HL-60/S4 (cell line): Measurements from ENCODE around the gene MAST4.

Source experiments
- in situ Hi-C: fragments of 300-500 bp; cut with MboI; formaldehyde crosslinking; loops from 2 replicates; pipeline ENCODE4 v1.14.3; 2022; ENCODE audit warnings: low sequenced_read_pairs

Gene MAST4

GRCh38 chr5:66894480-66895240 lies 298.5 kb downstream of the MAST4 start:
- in situ Hi-C loops = no loop called here

- in situ Hi-C loops = no loop called here
Observed at GRCh38 chr5:66896171-66896570, 300.0 kb downstream of the MAST4 start.

- in situ Hi-C loops = no loop called here
Observed at GRCh38 chr5:66897356-66897755, 301.2 kb downstream of the MAST4 start.

GRCh38 chr5:66898241-66898995 lies 302.2 kb downstream of the MAST4 start:
- in situ Hi-C loops = no loop called here

- in situ Hi-C loops = no loop called here
Observed at GRCh38 chr5:66903218-66903617, 307.0 kb downstream of the MAST4 start.

GRCh38 chr5:66903709-66904108 lies 307.5 kb downstream of the MAST4 start:
- in situ Hi-C loops = no loop called here

- in situ Hi-C loops = no loop called here
Observed at GRCh38 chr5:66904189-66904588, 308.0 kb downstream of the MAST4 start.

- in situ Hi-C loops = no loop called here
Observed at GRCh38 chr5:66906021-66906420, 309.8 kb downstream of the MAST4 start.

GRCh38 chr5:66908230-66908629 lies 312.0 kb downstream of the MAST4 start:
- in situ Hi-C loops = no loop called here

- in situ Hi-C loops = no loop called here
Observed at GRCh38 chr5:66909364-66909763, 313.2 kb downstream of the MAST4 start.

GRCh38 chr5:66912787-66913186 lies 316.6 kb downstream of the MAST4 start:
- in situ Hi-C loops = no loop called here

- in situ Hi-C loops = no loop called here
Observed at GRCh38 chr5:66915531-66915930, 319.3 kb downstream of the MAST4 start.

- in situ Hi-C loops = no loop called here
Observed at GRCh38 chr5:66922881-66923280, 326.7 kb downstream of the MAST4 start.

- in situ Hi-C loops = no loop called here
Observed at GRCh38 chr5:66923457-66923856, 327.3 kb downstream of the MAST4 start.

- in situ Hi-C loops = no loop called here
Observed at GRCh38 chr5:66923922-66924321, 327.7 kb downstream of the MAST4 start.

- in situ Hi-C loops = no loop called here
Observed at GRCh38 chr5:66927140-66927539, 330.9 kb downstream of the MAST4 start.

GRCh38 chr5:66929281-66929680 lies 333.1 kb downstream of the MAST4 start:
- in situ Hi-C loops = no loop called here

- in situ Hi-C loops = no loop called here
Observed at GRCh38 chr5:66929995-66930394, 333.8 kb downstream of the MAST4 start.

GRCh38 chr5:66931651-66932050 lies 335.5 kb downstream of the MAST4 start:
- in situ Hi-C loops = no loop called here

GRCh38 chr5:66932457-66932856 lies 336.3 kb downstream of the MAST4 start:
- in situ Hi-C loops = no loop called here

GRCh38 chr5:66933066-66933465 lies 336.9 kb downstream of the MAST4 start:
- in situ Hi-C loops = no loop called here

- in situ Hi-C loops = no loop called here
Observed at GRCh38 chr5:66939094-66939493, 342.9 kb downstream of the MAST4 start.
